ENCODE measurements around the gene HSPB7.
"Not testable (repeated sequence)": the region's sequence is repeated elsewhere in the genome, so short reads cannot be mapped to it uniquely, and the experiment has no call there.

HSPB7 gene

GRCh38 chr1:16006552-16007485 is 11.0 kb downstream of the HSPB7 start:
- no peaks in the 10 kb centered on the region for H3K36me3 ChIP-seq (ENCODE audit: insufficient read depth, low read length)
- H3K4me1 ChIP-seq (ENCODE audit: insufficient read depth, low read length), result no peaks in the 10 kb centered on the region
- H3K4me3 ChIP-seq (ENCODE audit: low read depth in 1 of 2, low read length in 2 of 2), result no peak overlapping the region
- TF ChIP-seq EZH2 (IDR thresholded peaks at IDR 0.05; ENCODE audit: borderline replicate concordance, low read depth, low read length, severe bottlenecking) (no peak), CTCF (IDR thresholded peaks at IDR 0.05; ENCODE audit: borderline replicate concordance, extremely low read depth, low read length, poor library complexity, severe bottlenecking) (peak; percentile 22)
- H3K27me3 ChIP-seq (ENCODE audit: insufficient read depth, low read length, poor library complexity), result no peaks in the 10 kb centered on the region
- no peaks in the 10 kb centered on the region for H3K9me3 ChIP-seq (ENCODE audit: insufficient read depth, low read length, severe bottlenecking)
- ATAC-seq (ENCODE audit: insufficient read depth, low read depth) (no peak), DNase-seq (no peak)
- no peak overlapping the region for H3K9ac ChIP-seq (ENCODE audit: low read depth, low read length)
- H3K27ac ChIP-seq (ENCODE audit: low read length), result no peak overlapping the region
- 0 out of 2 replicates have a peak, but pooled peaks cover 3% of the 10 kb centered on the region for H4K20me1 ChIP-seq (ENCODE audit: insufficient read depth, low read length)
- no peaks in the 10 kb centered on the region for H3K79me2 ChIP-seq (ENCODE audit: insufficient read depth, low read length)
- no peak overlapping the region for H3K4me2 ChIP-seq (ENCODE audit: insufficient read depth, low read length)
- H2AFZ ChIP-seq (ENCODE audit: low read depth, low read length), result no peak overlapping the region

GRCh38 chr1:16006010-16006409 is 11.8 kb downstream of the HSPB7 start:
- no peak overlapping the region for H2AFZ ChIP-seq (ENCODE audit: low read depth, low read length)
- H3K4me3 ChIP-seq (ENCODE audit: low read depth in 1 of 2, low read length in 2 of 2), result no peak overlapping the region

GRCh38 chr1:16005597-16005996 is 12.2 kb downstream of the HSPB7 start:
- Histone ChIP-seq H3K27ac (ENCODE audit: low read length) (no peak overlapping the region), H3K79me2 (ENCODE audit: insufficient read depth, low read length) (no peaks in the 10 kb centered on the region), H3K4me3 (ENCODE audit: low read depth in 1 of 2, low read length in 2 of 2) (no peak overlapping the region), H2AFZ (ENCODE audit: low read depth, low read length) (no peak overlapping the region), H3K9me3 (ENCODE audit: insufficient read depth, low read length, severe bottlenecking) (no peaks in the 10 kb centered on the region), H3K9ac (ENCODE audit: low read depth, low read length) (no peak overlapping the region), H3K4me2 (ENCODE audit: insufficient read depth, low read length) (no peak overlapping the region), H3K27me3 (ENCODE audit: insufficient read depth, low read length, poor library complexity) (no peaks in the 10 kb centered on the region), H3K4me1 (ENCODE audit: insufficient read depth, low read length) (no peaks in the 10 kb centered on the region), H3K36me3 (ENCODE audit: insufficient read depth, low read length) (no peaks in the 10 kb centered on the region), H4K20me1 (ENCODE audit: insufficient read depth, low read length) (0 out of 2 replicates have a peak, but pooled peaks cover 3% of the 10 kb centered on the region)
- ATAC-seq (ENCODE audit: insufficient read depth, low read depth) (no peak), DNase-seq (no peak)
- TF ChIP-seq EZH2 (IDR thresholded peaks at IDR 0.05; ENCODE audit: borderline replicate concordance, low read depth, low read length, severe bottlenecking), result no peak
- TF ChIP-seq CTCF (IDR thresholded peaks at IDR 0.05; ENCODE audit: borderline replicate concordance, extremely low read depth, low read length, poor library complexity, severe bottlenecking), result no peak

More at GRCh38 chr1:16006010-16006409, 11.8 kb downstream of the HSPB7 start:
- H4K20me1 ChIP-seq (ENCODE audit: insufficient read depth, low read length), result 0 out of 2 replicates have a peak, but pooled peaks cover 3% of the 10 kb centered on the region
- ATAC-seq (ENCODE audit: insufficient read depth, low read depth) (no peak), DNase-seq (no peak)
- H3K27ac ChIP-seq (ENCODE audit: low read length), result no peak overlapping the region
- H3K4me1 ChIP-seq (ENCODE audit: insufficient read depth, low read length), result no peaks in the 10 kb centered on the region
- no peaks in the 10 kb centered on the region for H3K9me3 ChIP-seq (ENCODE audit: insufficient read depth, low read length, severe bottlenecking)
- no peak overlapping the region for H3K4me2 ChIP-seq (ENCODE audit: insufficient read depth, low read length)
- no peaks in the 10 kb centered on the region for H3K79me2 ChIP-seq (ENCODE audit: insufficient read depth, low read length)
- no peaks in the 10 kb centered on the region for H3K27me3 ChIP-seq (ENCODE audit: insufficient read depth, low read length, poor library complexity)
- TF ChIP-seq EZH2 (IDR thresholded peaks at IDR 0.05; ENCODE audit: borderline replicate concordance, low read depth, low read length, severe bottlenecking) (no peak), CTCF (IDR thresholded peaks at IDR 0.05; ENCODE audit: borderline replicate concordance, extremely low read depth, low read length, poor library complexity, severe bottlenecking) (no peak)
- H3K9ac ChIP-seq (ENCODE audit: low read depth, low read length), result no peak overlapping the region
- no peaks in the 10 kb centered on the region for H3K36me3 ChIP-seq (ENCODE audit: insufficient read depth, low read length)

DNA sequence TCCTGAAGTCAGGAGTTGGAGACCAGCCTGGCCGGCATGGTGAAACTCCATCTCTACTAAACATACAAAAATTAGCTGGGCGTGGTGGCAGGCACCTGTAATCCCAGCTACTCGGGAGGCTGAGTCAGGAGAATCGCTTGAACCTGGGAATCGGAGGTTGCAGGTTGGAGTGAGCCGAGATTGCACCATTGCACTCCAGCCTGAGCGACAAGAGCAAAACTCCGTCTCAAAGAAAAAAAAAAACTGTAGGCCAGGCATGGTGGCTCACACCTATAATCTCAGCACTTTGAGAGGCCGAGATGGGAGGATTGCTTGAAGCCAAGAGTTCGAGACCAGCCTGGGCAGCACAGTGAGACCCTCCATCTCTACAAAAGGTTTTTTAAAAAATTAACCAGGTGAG is 16.6 kb downstream of the HSPB7 start:
- not testable (repeated sequence) for H4K20me1 ChIP-seq (ENCODE audit: insufficient read depth, low read length); H3K79me2 ChIP-seq (ENCODE audit: insufficient read depth, low read length); H3K36me3 ChIP-seq (ENCODE audit: insufficient read depth, low read length); ATAC-seq (ENCODE audit: insufficient read depth, low read depth); H3K27ac ChIP-seq (ENCODE audit: low read length); H2AFZ ChIP-seq (ENCODE audit: low read depth, low read length); H3K4me2 ChIP-seq (ENCODE audit: insufficient read depth, low read length); DNase-seq; H3K9me3 ChIP-seq (ENCODE audit: insufficient read depth, low read length, severe bottlenecking); H3K4me3 ChIP-seq (ENCODE audit: low read depth in 1 of 2, low read length in 2 of 2); H3K27me3 ChIP-seq (ENCODE audit: insufficient read depth, low read length, poor library complexity); H3K4me1 ChIP-seq (ENCODE audit: insufficient read depth, low read length); H3K9ac ChIP-seq (ENCODE audit: low read depth, low read length)

Measured in DND-41 (cell line).